ENCODE measurements around the gene NUP98. TPM values are rescaled to one million over a fixed set of nuclear protein-coding genes. Genes with fewer than 3 reads are reported as not detected.

NUP98 gene
- total and polyA plus RNA-seq, 2 donors (not counting 3 experiments of a cell fraction or from before 2014, with no cell fraction given), result 92.7 to 169 TPM

DNA sequence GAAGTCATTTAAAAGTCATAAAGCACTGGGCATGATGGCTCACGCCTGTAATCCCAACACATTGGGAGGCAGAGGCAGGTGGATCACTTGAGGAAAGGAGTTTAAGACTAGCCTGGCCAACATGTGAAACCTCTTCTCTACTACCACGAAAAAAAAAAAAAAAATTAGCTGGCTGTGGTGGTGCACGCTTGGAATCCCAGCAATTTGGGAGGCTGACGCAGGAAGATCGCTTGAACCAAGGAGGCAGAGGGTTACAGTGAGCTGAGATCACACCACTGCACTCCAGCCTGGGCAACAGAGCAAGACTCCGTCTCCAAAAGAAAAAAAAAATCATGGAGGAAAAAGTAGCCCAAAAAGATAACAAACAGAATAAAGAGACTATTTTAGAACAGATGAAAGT lies 42.2 kb downstream of the NUP98 start:
- H4K20me1 ChIP-seq (replicated peaks; ENCODE audit: control insufficient read depth, extremely low read depth, insufficient read depth, low read length), result no peaks in the 10 kb centered on the region
- ChIA-PET POLR2A (no interaction called here), CTCF (interaction anchor here (1.0 to 1.1 kb wide), 2 partner anchors 26 to 317 kb away, joined by 3 read pairs; no protein-coding TSS in a partner anchor)
- H2AFZ ChIP-seq (ENCODE audit: low read depth, low read length), result no peak overlapping the region
- no peaks in the 10 kb centered on the region for H3K4me1 ChIP-seq (ENCODE audit: control insufficient read depth, extremely low read depth, insufficient read depth, low read length)
- H3K79me2 ChIP-seq (ENCODE audit: control insufficient read depth, insufficient read depth, low read length), result peaks cover 5% of the 10 kb centered on the region
- H3K27me3 ChIP-seq (ENCODE audit: control insufficient read depth in 2 of 2, insufficient read depth in 2 of 2, low read length in 2 of 2), result no peaks in the 10 kb centered on the region
- no peak for FAIRE-seq
- H3K9me3 ChIP-seq (replicated peaks; ENCODE audit: control insufficient read depth, insufficient read depth, low read length), result no peaks in the 10 kb centered on the region
- peaks cover 19 to 35% of the 10 kb centered on the region in 2 experiments for H3K36me3 ChIP-seq (ENCODE audit: control insufficient read depth in 2 of 2, extremely low read depth in 1 of 2, insufficient read depth in 2 of 2, low read length in 2 of 2)
- H3K4me3 ChIP-seq (replicated peaks in 1 of 3; ENCODE audit: insufficient read depth in 1 of 3, low read depth in 1 of 3, low read length in 3 of 3), result no peak overlapping the region
- H3K4me2 ChIP-seq (ENCODE audit: insufficient read depth, low read length), result no peak overlapping the region
- dilution Hi-C loops (cut with MboI; ENCODE audit: extremely low pct_ligation_motif_present, low sequenced_read_pairs) (no loop called here), intact Hi-C loops (cut with micrococcal nuclease) (no loop called here)
- H3K27ac ChIP-seq (ENCODE audit: insufficient read depth, low read depth, low read length), result no peak overlapping the region
- DNase-seq (ENCODE audit: low read depth, low spot score), result no peak
- H3K9me1 ChIP-seq (replicated peaks; ENCODE audit: control insufficient read depth, extremely low read depth, insufficient read depth, low read length), result no peaks in the 10 kb centered on the region
- TF ChIP-seq, protein P1, sequence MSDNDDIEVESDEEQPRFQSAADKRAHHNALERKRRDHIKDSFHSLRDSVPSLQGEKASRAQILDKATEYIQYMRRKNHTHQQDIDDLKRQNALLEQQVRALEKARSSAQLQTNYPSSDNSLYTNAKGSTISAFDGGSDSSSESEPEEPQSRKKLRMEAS (IDR thresholded peaks at IDR 0.05; ENCODE audit: insufficient read depth, insufficient read length), result no peak
- TF ChIP-seq, protein P2, sequence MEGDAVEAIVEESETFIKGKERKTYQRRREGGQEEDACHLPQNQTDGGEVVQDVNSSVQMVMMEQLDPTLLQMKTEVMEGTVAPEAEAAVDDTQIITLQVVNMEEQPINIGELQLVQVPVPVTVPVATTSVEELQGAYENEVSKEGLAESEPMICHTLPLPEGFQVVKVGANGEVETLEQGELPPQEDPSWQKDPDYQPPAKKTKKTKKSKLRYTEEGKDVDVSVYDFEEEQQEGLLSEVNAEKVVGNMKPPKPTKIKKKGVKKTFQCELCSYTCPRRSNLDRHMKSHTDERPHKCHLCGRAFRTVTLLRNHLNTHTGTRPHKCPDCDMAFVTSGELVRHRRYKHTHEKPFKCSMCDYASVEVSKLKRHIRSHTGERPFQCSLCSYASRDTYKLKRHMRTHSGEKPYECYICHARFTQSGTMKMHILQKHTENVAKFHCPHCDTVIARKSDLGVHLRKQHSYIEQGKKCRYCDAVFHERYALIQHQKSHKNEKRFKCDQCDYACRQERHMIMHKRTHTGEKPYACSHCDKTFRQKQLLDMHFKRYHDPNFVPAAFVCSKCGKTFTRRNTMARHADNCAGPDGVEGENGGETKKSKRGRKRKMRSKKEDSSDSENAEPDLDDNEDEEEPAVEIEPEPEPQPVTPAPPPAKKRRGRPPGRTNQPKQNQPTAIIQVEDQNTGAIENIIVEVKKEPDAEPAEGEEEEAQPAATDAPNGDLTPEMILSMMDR (IDR thresholded peaks at IDR 0.05; ENCODE audit: extremely low read depth in 1 of 2, insufficient read depth in 1 of 2, low read depth in 1 of 2, low read length in 2 of 2), result no peak
- no peak for TF ChIP-seq FOS (IDR thresholded peaks at IDR 0.05; ENCODE audit: borderline replicate concordance, insufficient read depth, low read length)
- H3K9ac ChIP-seq (replicated peaks; ENCODE audit: extremely low read depth, insufficient read depth, low read length), result no peak overlapping the region
- BruUV-seq (replicated peaks), result no TSS peak

DNA sequence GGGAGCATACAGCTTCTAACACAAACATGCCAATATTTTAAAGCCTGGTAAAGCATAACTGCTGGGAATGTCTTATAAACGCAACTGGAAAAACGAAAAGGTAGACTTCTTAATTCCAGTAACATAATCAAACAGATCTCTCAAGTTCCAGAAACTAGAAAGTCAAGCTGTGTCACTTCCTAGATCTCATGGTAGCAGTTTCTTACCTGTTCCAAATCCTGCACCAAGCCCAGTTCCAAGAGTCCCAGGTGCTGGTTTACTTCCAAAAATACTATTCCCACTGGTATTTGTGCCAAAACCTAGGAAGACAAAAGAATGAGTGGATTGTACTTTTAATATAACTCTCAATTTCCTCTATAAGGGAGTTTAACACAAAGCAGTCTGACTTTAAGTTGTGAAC lies 44.2 kb downstream of the NUP98 start:
- H3K9me3 ChIP-seq (replicated peaks; ENCODE audit: control insufficient read depth, insufficient read depth, low read length), result no peaks in the 10 kb centered on the region
- TF ChIP-seq POLR2A (IDR thresholded peaks at IDR 0.05; ENCODE audit: low read depth, low read length), result no peak
- TF ChIP-seq GATA2 (IDR thresholded peaks at IDR 0.05; ENCODE audit: insufficient read depth, insufficient read length, low read depth, low read length), result no peak
- TF ChIP-seq EZH2 (IDR thresholded peaks at IDR 0.05; ENCODE audit: borderline replicate concordance, low read depth, low read length, severe bottlenecking), result no peak
- no peak for TF ChIP-seq MYC (IDR thresholded peaks at IDR 0.05; ENCODE audit: low read depth, low read length)
- TF ChIP-seq FOS (IDR thresholded peaks at IDR 0.05; ENCODE audit: borderline replicate concordance, insufficient read depth, low read length), result no peak
- TF ChIP-seq POLR2AphosphoS5 (IDR thresholded peaks at IDR 0.05; ENCODE audit: insufficient read depth, low read depth, low read length), result no peak
- TF ChIP-seq JUN (IDR thresholded peaks at IDR 0.05; ENCODE audit: borderline replicate concordance, insufficient read depth, insufficient read length, low read depth), result no peak
- TF ChIP-seq, protein P2 (IDR thresholded peaks at IDR 0.05; ENCODE audit: extremely low read depth in 1 of 2, insufficient read depth in 1 of 2, low read depth in 1 of 2, low read length in 2 of 2), result no peak
- TF ChIP-seq, protein P1 (IDR thresholded peaks at IDR 0.05; ENCODE audit: insufficient read depth, insufficient read length), result no peak
- H3K9ac ChIP-seq (replicated peaks; ENCODE audit: extremely low read depth, insufficient read depth, low read length), result no peak overlapping the region
- H2AFZ ChIP-seq (ENCODE audit: low read depth, low read length), result no peak overlapping the region
- H3K27ac ChIP-seq (ENCODE audit: insufficient read depth, low read depth, low read length), result no peak overlapping the region
- H3K4me3 ChIP-seq (replicated peaks in 1 of 3; ENCODE audit: insufficient read depth in 1 of 3, low read depth in 1 of 3, low read length in 3 of 3), result no peak overlapping the region
- H3K27me3 ChIP-seq (ENCODE audit: control insufficient read depth in 2 of 2, insufficient read depth in 2 of 2, low read length in 2 of 2), result no peaks in the 10 kb centered on the region
- POLR2A ChIA-PET, result no interaction called here
- H3K79me2 ChIP-seq (ENCODE audit: control insufficient read depth, insufficient read depth, low read length), result peaks cover 5% of the 10 kb centered on the region
- CTCF ChIA-PET, result no interaction called here
- H3K9me1 ChIP-seq (replicated peaks; ENCODE audit: control insufficient read depth, extremely low read depth, insufficient read depth, low read length), result no peaks in the 10 kb centered on the region
- no TSS peak for BruUV-seq (replicated peaks)
- dilution Hi-C loops (cut with MboI; ENCODE audit: extremely low pct_ligation_motif_present, low sequenced_read_pairs), result no loop called here
- H4K20me1 ChIP-seq (replicated peaks; ENCODE audit: control insufficient read depth, extremely low read depth, insufficient read depth, low read length), result no peaks in the 10 kb centered on the region
- peaks cover 16 to 29% of the 10 kb centered on the region in 2 experiments for H3K36me3 ChIP-seq (ENCODE audit: control insufficient read depth in 2 of 2, extremely low read depth in 1 of 2, insufficient read depth in 2 of 2, low read length in 2 of 2)
- no peak for FAIRE-seq
- no peak overlapping the region for H3K4me2 ChIP-seq (ENCODE audit: insufficient read depth, low read length)
- no peak for DNase-seq (ENCODE audit: low read depth, low spot score)
- intact Hi-C loops (cut with micrococcal nuclease), result no loop called here
- H3K4me1 ChIP-seq (ENCODE audit: control insufficient read depth, extremely low read depth, insufficient read depth, low read length), result no peaks in the 10 kb centered on the region

All from endothelial cell of umbilical vein (primary cell).